ENCODE results near the gene PDZK1IP1.
A peak's percentile ranks its signal among the peaks of the same experiment; 100 is the strongest.
"Not testable (repeated sequence)": the region's sequence is repeated elsewhere in the genome, so short reads cannot be mapped to it uniquely, and the experiment has no call there.

The PDZK1IP1 gene

DNA sequence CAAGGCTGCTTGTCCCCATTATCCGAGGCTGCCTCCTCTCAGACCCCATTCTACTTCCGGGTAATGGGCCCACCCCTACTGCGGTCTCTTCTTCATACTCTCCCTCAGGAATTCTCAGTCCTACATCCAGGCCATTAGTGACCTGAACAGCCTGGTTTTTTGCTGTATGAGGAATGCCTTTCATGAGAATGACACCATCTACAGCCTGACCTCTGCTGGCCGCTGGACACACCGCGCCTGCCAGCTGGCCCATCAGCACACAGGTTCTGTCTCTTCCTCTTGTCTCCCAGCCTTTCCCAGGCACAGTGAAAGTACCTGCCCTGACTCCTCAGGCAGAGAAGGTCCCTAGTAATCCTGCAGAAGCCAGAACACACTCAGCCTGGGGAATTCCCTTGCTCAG lies 46.2 kb downstream of the PDZK1IP1 start:
- TF ChIP-seq, protein P1, sequence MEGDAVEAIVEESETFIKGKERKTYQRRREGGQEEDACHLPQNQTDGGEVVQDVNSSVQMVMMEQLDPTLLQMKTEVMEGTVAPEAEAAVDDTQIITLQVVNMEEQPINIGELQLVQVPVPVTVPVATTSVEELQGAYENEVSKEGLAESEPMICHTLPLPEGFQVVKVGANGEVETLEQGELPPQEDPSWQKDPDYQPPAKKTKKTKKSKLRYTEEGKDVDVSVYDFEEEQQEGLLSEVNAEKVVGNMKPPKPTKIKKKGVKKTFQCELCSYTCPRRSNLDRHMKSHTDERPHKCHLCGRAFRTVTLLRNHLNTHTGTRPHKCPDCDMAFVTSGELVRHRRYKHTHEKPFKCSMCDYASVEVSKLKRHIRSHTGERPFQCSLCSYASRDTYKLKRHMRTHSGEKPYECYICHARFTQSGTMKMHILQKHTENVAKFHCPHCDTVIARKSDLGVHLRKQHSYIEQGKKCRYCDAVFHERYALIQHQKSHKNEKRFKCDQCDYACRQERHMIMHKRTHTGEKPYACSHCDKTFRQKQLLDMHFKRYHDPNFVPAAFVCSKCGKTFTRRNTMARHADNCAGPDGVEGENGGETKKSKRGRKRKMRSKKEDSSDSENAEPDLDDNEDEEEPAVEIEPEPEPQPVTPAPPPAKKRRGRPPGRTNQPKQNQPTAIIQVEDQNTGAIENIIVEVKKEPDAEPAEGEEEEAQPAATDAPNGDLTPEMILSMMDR (conservative IDR thresholded peaks at IDR 0.05) = peak; percentile 63

DNA sequence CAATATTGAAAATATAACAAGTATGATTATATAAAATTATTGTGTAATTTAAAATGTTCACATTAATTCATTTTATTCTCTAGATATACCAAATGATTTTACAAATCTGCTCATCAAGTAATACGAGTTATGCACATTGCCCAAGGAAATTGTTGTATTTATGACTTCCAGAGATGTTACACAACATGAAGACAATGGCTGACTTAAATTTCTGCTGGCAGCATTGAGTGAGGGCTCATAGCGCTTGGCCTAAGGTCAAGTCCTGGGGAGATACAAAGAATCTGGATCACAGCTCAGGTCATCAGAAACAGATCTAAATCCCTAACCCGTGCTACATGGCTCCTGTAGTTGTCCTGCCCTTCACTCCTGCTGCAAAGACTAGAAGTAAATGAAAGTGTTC lies 49.5 kb downstream of the PDZK1IP1 start:
- not testable (repeated sequence) for H3K27ac ChIP-seq

More for the DNA sequence above, 46.2 kb downstream of the PDZK1IP1 start:
- H3K27ac ChIP-seq = not testable (repeated sequence)

DNA sequence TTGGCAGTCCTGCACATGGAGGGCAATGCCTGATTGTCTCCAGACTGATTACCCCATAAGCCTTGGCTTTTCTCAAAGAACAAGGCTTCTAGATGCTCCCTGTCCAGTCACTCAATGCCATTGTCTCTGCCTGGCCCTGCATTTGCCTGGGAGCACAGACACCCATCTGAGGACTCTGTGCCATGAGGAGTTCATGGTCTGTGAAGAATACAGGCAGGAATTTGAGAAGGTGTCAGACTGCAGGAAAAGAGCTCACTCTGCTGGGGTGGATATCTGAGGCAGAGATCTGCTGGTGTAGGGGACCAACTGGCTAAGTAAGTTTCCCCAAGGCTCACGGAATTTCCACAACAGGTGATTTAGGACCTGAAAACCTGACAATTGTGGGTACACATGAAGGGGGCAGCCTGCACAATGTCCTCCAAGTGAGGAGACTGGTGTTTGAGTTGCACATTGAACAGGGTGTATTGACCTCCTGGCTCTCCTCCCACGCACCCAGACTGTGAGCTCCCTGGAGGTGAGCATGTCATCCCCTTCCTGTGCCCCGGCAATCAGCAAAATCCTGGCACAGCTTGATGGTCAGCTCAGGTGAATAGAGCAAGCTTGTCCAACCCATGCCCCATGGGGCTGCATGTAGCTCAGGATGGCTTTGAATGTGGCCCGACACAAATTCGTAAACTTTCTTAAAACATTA lies 51.8 kb downstream of the PDZK1IP1 start:
- TF ChIP-seq, protein P1 (conservative IDR thresholded peaks at IDR 0.05) = no peak
- no peak for TF ChIP-seq ZFX (IDR thresholded peaks at IDR 0.05)
- H3K27ac ChIP-seq = no peak overlapping the region

DNA sequence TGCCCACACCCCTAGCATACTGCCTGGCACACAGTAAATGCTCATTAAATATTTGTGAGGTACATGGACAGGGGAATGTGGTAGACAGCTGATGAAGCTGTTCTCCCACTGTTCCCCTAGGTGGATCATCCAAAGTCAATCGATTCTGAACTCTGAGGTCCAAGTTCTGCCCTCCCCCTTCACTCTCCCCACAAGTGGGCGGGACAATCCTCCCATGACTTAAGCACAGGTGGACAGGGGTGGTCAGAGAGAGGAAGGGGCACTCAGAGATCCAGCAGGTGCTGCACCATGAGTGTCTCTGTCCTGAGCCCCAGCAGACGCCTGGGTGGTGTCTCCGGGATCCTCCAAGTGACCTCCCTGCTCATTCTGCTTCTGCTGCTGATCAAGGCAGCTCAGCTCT lies 52.6 kb downstream of the PDZK1IP1 start, which contains the start of gene CYP4A22:
Gene CYP4A22, plus strand, starts transcription at position 244 of the 400 bp plus-strand sequence. Its CDS starts 45 bp downstream, at position 289.
- TF ChIP-seq ZFX (IDR thresholded peaks at IDR 0.05) = no peak
- TF ChIP-seq, protein P1 (conservative IDR thresholded peaks at IDR 0.05) = no peak
- no peak within 1 kb of the TSS for H3K27ac ChIP-seq

Measured in C4-2B (cell line).